Fibroblast of pulmonary artery (primary cell): ENCODE measurements around the gene MAN2A1.

Experiments used
- DNase-seq: peaks from one replicate; pipeline ENCODE4 v3.0.0-alpha.2; 2010; ENCODE audit warnings: low read depth
- H3K4me3 ChIP-seq: replicated peaks from 2 replicates; pipeline ENCODE4 v1.5.1; 2011; ENCODE audit warnings: low read depth, mild to moderate bottlenecking, control low read depth, low read length, moderate library complexity
- CTCF ChIP-seq: IDR thresholded peaks from 2 replicates; pipeline ENCODE4 v1.5.1; 2011; ENCODE audit warnings: mild to moderate bottlenecking, control low read depth, low read length, inconsistent platforms; ENCODE audit errors: missing control alignments

Gene MAN2A1

GRCh38 chr5:109744261-109744660, 54.5 kb downstream of the MAN2A1 start:
- DNase-seq, result no peak

GRCh38 chr5:109748546-109748945, 58.8 kb downstream of the MAN2A1 start:
- DNase-seq, result no peak
- H3K4me3 ChIP-seq, result no peak overlapping the region
- TF ChIP-seq CTCF, result no peak

More at GRCh38 chr5:109744261-109744660, 54.5 kb downstream of the MAN2A1 start:
- no peak overlapping the region for H3K4me3 ChIP-seq
- TF ChIP-seq CTCF, result no peak

- no peak overlapping the region for H3K4me3 ChIP-seq
- no peak for TF ChIP-seq CTCF
- no peak for DNase-seq
Measured at GRCh38 chr5:109750463-109750862, 60.7 kb downstream of the MAN2A1 start.

- TF ChIP-seq CTCF, result no peak
- no peak overlapping the region for H3K4me3 ChIP-seq
- DNase-seq, result no peak
Measured at GRCh38 chr5:109753279-109753678, 63.6 kb downstream of the MAN2A1 start.

GRCh38 chr5:109754319-109754718, 64.6 kb downstream of the MAN2A1 start:
- DNase-seq, result no peak
- no peak overlapping the region for H3K4me3 ChIP-seq
- no peak for TF ChIP-seq CTCF

- DNase-seq, result no peak
- no peak for TF ChIP-seq CTCF
- H3K4me3 ChIP-seq, result no peak overlapping the region
Measured at GRCh38 chr5:109755761-109756160, 66.0 kb downstream of the MAN2A1 start.

GRCh38 chr5:109756543-109757185, 66.9 kb downstream of the MAN2A1 start:
- no peak for TF ChIP-seq CTCF

More at GRCh38 chr5:109756543-109757185, 66.9 kb downstream of the MAN2A1 start:
- no peak overlapping the region for H3K4me3 ChIP-seq
- no peak for DNase-seq
